Ovary (tissue), 3 donors: ENCODE results near the gene VTN.

ENCODE experiments used
- CTCF ChIP-seq, 3 donors: fragments of 450-650 bp in 2 of 3; fragments of 200-600 bp in 1 of 3; IDR thresholded peaks; one replicate each; pipeline versions ENCODE4 v1.5.1 to v1.8.0; 2016 to 2022; ENCODE audit warnings: antibody characterized with exemption in 3 of 3, mild to moderate bottlenecking in 1 of 3
- EP300 ChIP-seq: sonication (generic); formaldehyde crosslinking; IDR thresholded peaks from one replicate; pipeline ENCODE4 v1.6.1; 2017; ENCODE audit warnings: antibody characterized with exemption
- donor health status: DM: no; HTN: no; CAD: no.

- TF ChIP-seq EP300, result no peak
- no peak for TF ChIP-seq CTCF (IDR thresholded peaks at IDR 0.05)
Measured at GRCh38 chr17:28341516-28341915, 28.6 kb downstream of the VTN start.
